Measurements from ENCODE around the gene SIRPG.

DNA sequence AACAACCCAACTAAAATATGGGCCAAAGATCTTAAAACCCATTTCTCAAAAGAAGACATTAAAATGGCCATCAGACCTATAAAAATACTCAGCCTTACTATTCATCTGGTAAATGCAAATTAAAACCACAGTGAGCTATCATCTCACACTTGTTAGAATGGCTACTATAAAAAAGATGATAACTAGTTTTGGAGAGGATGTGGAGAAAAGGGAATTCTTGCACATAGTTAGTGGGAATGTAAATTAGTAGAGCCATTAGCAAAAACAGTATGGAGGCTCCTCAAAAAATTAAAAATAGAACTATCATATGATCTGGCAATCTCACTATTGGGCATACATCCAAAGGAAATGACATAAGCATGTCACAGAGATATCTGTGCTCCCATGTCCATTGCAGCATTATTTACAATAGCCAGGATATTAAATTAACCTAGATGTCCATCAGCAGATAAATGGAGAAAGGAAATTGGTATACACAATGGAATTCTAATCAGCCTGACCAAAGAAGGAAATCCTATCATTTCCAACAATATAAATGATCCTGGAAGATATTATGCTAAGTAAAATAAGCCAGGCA, 40.6 kb downstream of the SIRPG start:
- TF ChIP-seq, protein P1, sequence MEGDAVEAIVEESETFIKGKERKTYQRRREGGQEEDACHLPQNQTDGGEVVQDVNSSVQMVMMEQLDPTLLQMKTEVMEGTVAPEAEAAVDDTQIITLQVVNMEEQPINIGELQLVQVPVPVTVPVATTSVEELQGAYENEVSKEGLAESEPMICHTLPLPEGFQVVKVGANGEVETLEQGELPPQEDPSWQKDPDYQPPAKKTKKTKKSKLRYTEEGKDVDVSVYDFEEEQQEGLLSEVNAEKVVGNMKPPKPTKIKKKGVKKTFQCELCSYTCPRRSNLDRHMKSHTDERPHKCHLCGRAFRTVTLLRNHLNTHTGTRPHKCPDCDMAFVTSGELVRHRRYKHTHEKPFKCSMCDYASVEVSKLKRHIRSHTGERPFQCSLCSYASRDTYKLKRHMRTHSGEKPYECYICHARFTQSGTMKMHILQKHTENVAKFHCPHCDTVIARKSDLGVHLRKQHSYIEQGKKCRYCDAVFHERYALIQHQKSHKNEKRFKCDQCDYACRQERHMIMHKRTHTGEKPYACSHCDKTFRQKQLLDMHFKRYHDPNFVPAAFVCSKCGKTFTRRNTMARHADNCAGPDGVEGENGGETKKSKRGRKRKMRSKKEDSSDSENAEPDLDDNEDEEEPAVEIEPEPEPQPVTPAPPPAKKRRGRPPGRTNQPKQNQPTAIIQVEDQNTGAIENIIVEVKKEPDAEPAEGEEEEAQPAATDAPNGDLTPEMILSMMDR (conservative IDR thresholded peaks at IDR 0.05 in 1 of 2, IDR thresholded peaks at IDR 0.05 in 1 of 2; ENCODE audit: extremely low read depth in 1 of 2, insufficient read depth in 1 of 2, low read depth in 1 of 2, low read length in 2 of 2): no peak
- TF ChIP-seq EZH2 (IDR thresholded peaks at IDR 0.05; ENCODE audit: borderline replicate concordance, low read length): no peak
